ENCODE measurements around the gene HBB.

DNA sequence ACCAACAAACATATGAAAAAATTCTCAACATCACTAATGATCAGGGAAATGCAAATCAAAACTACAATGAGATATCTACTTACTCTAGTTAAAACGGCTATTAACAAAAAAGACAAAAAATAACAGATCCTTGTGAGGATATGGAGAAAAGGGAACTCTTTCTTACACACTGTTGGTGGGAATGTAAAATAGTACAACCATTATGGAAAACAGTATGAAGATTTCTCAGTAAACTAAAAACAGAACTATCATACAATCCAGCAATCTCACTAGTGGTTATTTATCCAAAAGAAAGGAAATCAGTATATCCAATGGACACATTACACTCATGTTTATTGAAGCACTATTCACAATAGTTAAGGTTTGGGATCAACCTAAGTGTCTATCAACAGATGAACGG is 39.0 kb upstream of the HBB start:
- TF ChIP-seq CTCF (IDR thresholded peaks at IDR 0.05; ENCODE audit: extremely low read depth in 1 of 2, insufficient read depth in 1 of 2, low read depth in 1 of 2, low read length in 2 of 2), result no peak
- TF ChIP-seq MAX (IDR thresholded peaks at IDR 0.05; ENCODE audit: insufficient read depth, insufficient read length), result no peak
